ENCODE data around the gene CAPZB. TPM values are rescaled to one million over a fixed set of nuclear protein-coding genes. Genes with fewer than 3 reads are reported as not detected.
A peak's percentile ranks its signal among the peaks of the same experiment; 100 is the strongest.

CAPZB gene
- polyA plus RNA-seq, 3 donors, result 290 to 504 (median 407) TPM

DNA sequence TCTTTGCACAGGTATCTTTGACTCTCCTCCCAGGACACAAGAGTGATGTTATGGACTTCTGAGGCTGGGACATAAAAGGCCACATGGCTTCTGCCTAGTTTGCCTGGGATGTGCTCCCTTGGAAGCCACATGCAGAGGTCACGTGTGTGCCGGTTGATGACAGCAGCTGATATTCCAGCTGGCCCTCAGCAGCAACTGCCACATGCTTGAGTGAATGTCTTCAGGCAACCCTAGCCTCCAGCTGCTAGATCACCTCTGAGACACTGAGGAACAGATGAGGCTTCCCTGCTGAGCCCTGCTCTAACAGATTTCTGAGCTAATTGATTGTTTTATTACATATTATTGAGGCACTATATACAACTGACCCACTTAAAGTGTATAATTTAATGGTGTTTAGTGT, 185.1 kb downstream of the CAPZB start:
- no peak overlapping the region for H2AFZ ChIP-seq (ENCODE audit: insufficient read depth, low read depth, low read length, poor library complexity, severe bottlenecking)
- no peak overlapping the region for H3K4me3 Mint-ChIP-seq
- no peaks in the 10 kb centered on the region for H3K4me1 ChIP-seq (ENCODE audit: control insufficient read depth in 1 of 2, insufficient read depth in 2 of 2, low read length in 2 of 2)
- H3K27ac ChIP-seq (ENCODE audit: low read depth in 1 of 2, low read length in 2 of 2), result no peak overlapping the region
- H3K27ac Mint-ChIP-seq, result no peak overlapping the region
- H3K27me3 Mint-ChIP-seq (ENCODE audit: low read depth in 3 of 3), result peaks cover 0 to 1% (median under 1%) of the 10 kb centered on the region in 3 donors
- no peak for DNase-seq
- H3K79me2 ChIP-seq (ENCODE audit: insufficient read depth, low read length), result no peaks in the 10 kb centered on the region
- 96% methylated on average over 2 of the region's 2 CpGs for WGBS (ENCODE audit: insufficient coverage)
- H3K4me1 Mint-ChIP-seq, result no peaks in the 10 kb centered on the region
- H3K27me3 ChIP-seq (ENCODE audit: control insufficient read depth in 2 of 2, insufficient read depth in 2 of 2, low read length in 2 of 2), result no peaks in the 10 kb centered on the region
- no peak overlapping the region for H3K9ac ChIP-seq (ENCODE audit: insufficient read depth, low read length, poor library complexity, severe bottlenecking)
- no peak overlapping the region for H3K4me2 ChIP-seq (replicated peaks; ENCODE audit: extremely low read depth, low read length, poor library complexity, severe bottlenecking)
- peaks cover 23 to 41% of the 10 kb centered on the region in 2 donors for H3K36me3 Mint-ChIP-seq
- H3K36me3 ChIP-seq (replicated peaks in 1 of 2; ENCODE audit: control insufficient read depth in 1 of 2, insufficient read depth in 2 of 2, low read length in 2 of 2), result peaks cover 15 to 33% of the 10 kb centered on the region in 2 donors
- TF ChIP-seq, protein P1, sequence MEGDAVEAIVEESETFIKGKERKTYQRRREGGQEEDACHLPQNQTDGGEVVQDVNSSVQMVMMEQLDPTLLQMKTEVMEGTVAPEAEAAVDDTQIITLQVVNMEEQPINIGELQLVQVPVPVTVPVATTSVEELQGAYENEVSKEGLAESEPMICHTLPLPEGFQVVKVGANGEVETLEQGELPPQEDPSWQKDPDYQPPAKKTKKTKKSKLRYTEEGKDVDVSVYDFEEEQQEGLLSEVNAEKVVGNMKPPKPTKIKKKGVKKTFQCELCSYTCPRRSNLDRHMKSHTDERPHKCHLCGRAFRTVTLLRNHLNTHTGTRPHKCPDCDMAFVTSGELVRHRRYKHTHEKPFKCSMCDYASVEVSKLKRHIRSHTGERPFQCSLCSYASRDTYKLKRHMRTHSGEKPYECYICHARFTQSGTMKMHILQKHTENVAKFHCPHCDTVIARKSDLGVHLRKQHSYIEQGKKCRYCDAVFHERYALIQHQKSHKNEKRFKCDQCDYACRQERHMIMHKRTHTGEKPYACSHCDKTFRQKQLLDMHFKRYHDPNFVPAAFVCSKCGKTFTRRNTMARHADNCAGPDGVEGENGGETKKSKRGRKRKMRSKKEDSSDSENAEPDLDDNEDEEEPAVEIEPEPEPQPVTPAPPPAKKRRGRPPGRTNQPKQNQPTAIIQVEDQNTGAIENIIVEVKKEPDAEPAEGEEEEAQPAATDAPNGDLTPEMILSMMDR (IDR thresholded peaks at IDR 0.05), result no peak
- peaks cover 12 to 20% (median 18%) of the 10 kb centered on the region in 7 donors for H3K9me3 Mint-ChIP-seq
- no peaks in the 10 kb centered on the region for H4K20me1 ChIP-seq (ENCODE audit: insufficient read depth, low read length)
- peaks cover 7 to 16% of the 10 kb centered on the region in 2 donors for H3K9me3 ChIP-seq (replicated peaks in 1 of 2; ENCODE audit: control insufficient read depth in 1 of 2, insufficient read depth in 1 of 2, low read length in 2 of 2)
- intact Hi-C loops (cut with micrococcal nuclease), result no loop called here
- H3K4me3 ChIP-seq (replicated peaks in 1 of 3; ENCODE audit: low read depth in 2 of 3, low read length in 3 of 3), result no peak overlapping the region

- DNase-seq, result no peak
- peak overlapping the region in 1 of 7 donors; percentile 21 for H3K27ac Mint-ChIP-seq
- TF ChIP-seq, protein P1 (IDR thresholded peaks at IDR 0.05), result no peak
- Histone ChIP-seq H2AFZ (ENCODE audit: insufficient read depth, low read depth, low read length, poor library complexity, severe bottlenecking) (no peak overlapping the region), H3K79me2 (ENCODE audit: insufficient read depth, low read length) (no peaks in the 10 kb centered on the region), H3K9ac (ENCODE audit: insufficient read depth, low read length, poor library complexity, severe bottlenecking) (no peak overlapping the region), H3K4me2 (replicated peaks; ENCODE audit: extremely low read depth, low read length, poor library complexity, severe bottlenecking) (no peak overlapping the region), H3K27me3 (ENCODE audit: control insufficient read depth in 2 of 2, insufficient read depth in 2 of 2, low read length in 2 of 2) (peaks cover under 1 to 1% of the 10 kb centered on the region in 2 donors), H3K36me3 (replicated peaks in 1 of 2; ENCODE audit: control insufficient read depth in 1 of 2, insufficient read depth in 2 of 2, low read length in 2 of 2) (no peaks in the 10 kb centered on the region), H3K9me3 (replicated peaks in 1 of 2; ENCODE audit: control insufficient read depth in 1 of 2, insufficient read depth in 1 of 2, low read length in 2 of 2) (peaks cover 26 to 41% of the 10 kb centered on the region in 2 donors), H4K20me1 (ENCODE audit: insufficient read depth, low read length) (no peaks in the 10 kb centered on the region), H3K4me1 (ENCODE audit: control insufficient read depth in 1 of 2, insufficient read depth in 2 of 2, low read length in 2 of 2) (no peaks in the 10 kb centered on the region), H3K27ac (ENCODE audit: low read depth in 1 of 2, low read length in 2 of 2) (no peak overlapping the region), H3K4me3 (replicated peaks in 1 of 3; ENCODE audit: low read depth in 2 of 3, low read length in 3 of 3) (no peak overlapping the region)
- intact Hi-C loops (cut with micrococcal nuclease), result no loop called here
- peaks cover 0 to 26% of the 10 kb centered on the region in 2 donors for H3K36me3 Mint-ChIP-seq
- H3K9me3 Mint-ChIP-seq, result peaks cover 26 to 62% (median 50%) of the 10 kb centered on the region in 7 donors
- WGBS (ENCODE audit: insufficient coverage), result no CpG with 5 or more reads among the region's 2 CpGs
- H3K4me3 Mint-ChIP-seq, result no peak overlapping the region
- peaks cover 2 to 5% (median 3%) of the 10 kb centered on the region in 3 donors for H3K27me3 Mint-ChIP-seq (ENCODE audit: low read depth in 3 of 3)
- no peaks in the 10 kb centered on the region for H3K4me1 Mint-ChIP-seq
Observed at GRCh38 chr1:19294638-19295037, 190.7 kb downstream of the CAPZB start.

Data from CD14-positive monocyte (primary cell).